MM.1S (cell line): ENCODE results near the gene DISP3.

Experiments
- DNase-seq: peaks from one replicate; pipeline ENCODE4 v3.0.0-alpha.2; 2015
- H2AFZ ChIP-seq: fragments of 300-600 bp; sonication (generic); 2 replicates; pipeline ENCODE4 v1.6.0; 2016; ENCODE audit warnings: antibody characterized with exemption, low read length
- H3F3A ChIP-seq: fragments of 300-600 bp; sonication (generic); 2 replicates; pipeline ENCODE4 v1.6.1; 2016; ENCODE audit warnings: mild to moderate bottlenecking, antibody characterized with exemption, low read length, moderate library complexity, mixed read lengths; ENCODE audit not compliant: insufficient read depth
- H3K27ac ChIP-seq: fragments of 300-600 bp; sonication (generic); 2 replicates; pipeline ENCODE4 v1.5.1; 2016; ENCODE audit warnings: mild to moderate bottlenecking, low read length
- H3K27me3 ChIP-seq: fragments of 300-600 bp; sonication (generic); replicated peaks from 2 replicates; pipeline ENCODE4 v1.6.0; 2016; ENCODE audit warnings: low read length; ENCODE audit not compliant: insufficient read depth
- H3K36me3 ChIP-seq: fragments of 300-600 bp; sonication (generic); replicated peaks from 2 replicates; pipeline ENCODE4 v1.6.1; 2016; ENCODE audit warnings: mild to moderate bottlenecking, low read length, mixed read lengths; ENCODE audit not compliant: insufficient read depth
- H3K4me1 ChIP-seq: fragments of 300-600 bp; sonication (generic); 2 replicates; pipeline ENCODE4 v1.6.1; 2016; ENCODE audit warnings: low read length, mixed read lengths
- H3K4me2 ChIP-seq: fragments of 300-600 bp; sonication (generic); 2 replicates; pipeline ENCODE4 v1.6.0; 2016; ENCODE audit warnings: low read depth, low read length
- H3K4me3 ChIP-seq: fragments of 300-600 bp; sonication (generic); 2 replicates; pipeline ENCODE4 v1.5.1; 2016; ENCODE audit warnings: low read length, mixed read lengths
- H3K79me2 ChIP-seq: fragments of 300-600 bp; sonication (generic); 2 replicates; pipeline ENCODE4 v1.6.1; 2016; ENCODE audit warnings: mixed run types, low read length, mixed read lengths
- H3K9ac ChIP-seq: fragments of 300-600 bp; sonication (generic); 2 replicates; pipeline ENCODE4 v1.6.1; 2016; ENCODE audit warnings: low read length, mixed read lengths
- H3K9me2 ChIP-seq: fragments of 300-600 bp; sonication (generic); replicated peaks from 2 replicates; pipeline ENCODE4 v1.6.1; 2016; ENCODE audit warnings: mild to moderate bottlenecking, low read length, mixed read lengths; ENCODE audit not compliant: insufficient read depth
- H3K9me3 ChIP-seq: fragments of 300-600 bp; sonication (generic); replicated peaks from 2 replicates; pipeline ENCODE4 v1.6.1; 2016; ENCODE audit warnings: mild to moderate bottlenecking, low read length, mixed read lengths; ENCODE audit not compliant: insufficient read depth
- H4K20me1 ChIP-seq: fragments of 300-600 bp; sonication (generic); 2 replicates; pipeline ENCODE4 v1.6.1; 2016; ENCODE audit warnings: mild to moderate bottlenecking, low read length, moderate library complexity, mixed read lengths; ENCODE audit not compliant: insufficient read depth
- CTCF ChIP-seq: fragments of 300-600 bp; sonication (generic); IDR thresholded peaks from 2 replicates; pipeline ENCODE4 v1.5.1; 2016; ENCODE audit warnings: antibody characterized with exemption, low read length, mixed read lengths
- EZH2 ChIP-seq: fragments of 300-600 bp; sonication (generic); optimal IDR thresholded peaks from 2 replicates; pipeline ENCODE3; 2017; ENCODE audit warnings: low read depth, mild to moderate bottlenecking, antibody characterized with exemption, low read length, mixed read lengths
- EZH2phosphoT487 ChIP-seq: fragments of 300-600 bp; sonication (generic); IDR thresholded peaks from 2 replicates; pipeline ENCODE4 v1.6.1; 2018; ENCODE audit warnings: antibody characterized with exemption, low read length

DISP3 gene

GRCh38 chr1:11540773-11541160 lies 61.8 kb downstream of the DISP3 start:
- Histone ChIP-seq H3K27ac (no peak overlapping the region), H3K4me3 (no peak overlapping the region), H3K79me2 (no peaks in the 10 kb centered on the region), H3K27me3 (peaks cover 90% of the 10 kb centered on the region), H2AFZ (no peak overlapping the region), H3K4me2 (no peak overlapping the region), H3K9ac (no peak overlapping the region), H3K36me3 (no peaks in the 10 kb centered on the region), H3K4me1 (no peaks in the 10 kb centered on the region), H3K9me3 (no peaks in the 10 kb centered on the region), H3K9me2 (no peaks in the 10 kb centered on the region), H3F3A (no peaks in the 10 kb centered on the region), H4K20me1 (no peaks in the 10 kb centered on the region)
- TF ChIP-seq EZH2phosphoT487 (no peak), EZH2 (no peak), CTCF (no peak)
- DNase-seq = no peak

DNA sequence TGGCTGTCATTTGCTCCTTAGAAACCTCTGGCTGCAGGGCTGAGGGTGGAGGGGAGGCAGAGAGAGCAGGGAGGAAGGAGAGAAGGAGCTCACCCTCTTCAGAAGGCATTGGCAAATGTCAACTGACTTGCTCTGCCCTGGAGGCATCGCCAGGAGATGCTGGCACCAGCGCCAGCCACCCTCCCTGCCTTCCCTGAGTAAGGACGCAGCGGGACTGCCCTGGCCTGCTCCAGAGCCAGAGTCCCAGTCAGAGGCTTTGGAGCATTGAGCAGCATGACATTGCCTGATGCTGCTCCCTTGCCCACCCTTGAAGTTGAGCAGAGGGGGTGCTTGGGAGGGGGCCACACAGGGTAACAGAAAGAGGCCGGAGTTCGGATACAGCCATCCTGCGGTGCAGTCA lies 62.3 kb downstream of the DISP3 start:
- H3F3A ChIP-seq = no peaks in the 10 kb centered on the region
- H3K4me2 ChIP-seq = no peak overlapping the region
- no peaks in the 10 kb centered on the region for H3K79me2 ChIP-seq
- no peak overlapping the region for H2AFZ ChIP-seq
- no peaks in the 10 kb centered on the region for H3K36me3 ChIP-seq
- H3K4me3 ChIP-seq = no peak overlapping the region
- H3K9ac ChIP-seq = no peak overlapping the region
- H4K20me1 ChIP-seq = no peaks in the 10 kb centered on the region
- TF ChIP-seq CTCF (no peak), EZH2 (no peak), EZH2phosphoT487 (no peak)
- H3K9me2 ChIP-seq = no peaks in the 10 kb centered on the region
- no peaks in the 10 kb centered on the region for H3K4me1 ChIP-seq
- DNase-seq = no peak
- H3K27ac ChIP-seq = no peak overlapping the region
- H3K9me3 ChIP-seq = no peaks in the 10 kb centered on the region
- H3K27me3 ChIP-seq = peaks cover 90% of the 10 kb centered on the region

DNA sequence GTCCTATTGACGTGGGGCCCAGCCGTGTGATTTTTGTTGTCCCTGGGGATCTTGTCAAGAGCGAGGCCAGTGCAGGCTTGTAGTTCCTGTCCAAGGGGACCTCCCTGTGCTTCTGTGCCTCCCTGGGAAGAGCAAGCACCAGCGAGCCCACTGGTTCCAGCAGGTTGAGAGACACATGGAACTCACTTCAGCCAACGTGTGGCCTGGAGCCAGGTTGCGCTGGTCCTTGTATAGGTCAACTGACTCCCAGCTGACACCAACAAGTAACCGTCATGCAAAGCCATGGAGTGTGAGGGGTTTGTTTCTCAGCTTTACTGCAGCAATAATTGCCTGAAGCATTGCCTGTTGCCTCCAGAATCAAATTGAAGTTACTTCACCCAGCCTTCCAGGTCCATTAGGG lies 63.0 kb downstream of the DISP3 start:
- no peaks in the 10 kb centered on the region for H4K20me1 ChIP-seq
- no peaks in the 10 kb centered on the region for H3K4me1 ChIP-seq
- DNase-seq = no peak
- H2AFZ ChIP-seq = no peak overlapping the region
- no peaks in the 10 kb centered on the region for H3K36me3 ChIP-seq
- no peaks in the 10 kb centered on the region for H3K9me2 ChIP-seq
- H3K27me3 ChIP-seq = peaks cover 90% of the 10 kb centered on the region
- no peak overlapping the region for H3K4me2 ChIP-seq
- no peaks in the 10 kb centered on the region for H3K79me2 ChIP-seq
- no peaks in the 10 kb centered on the region for H3F3A ChIP-seq
- H3K9me3 ChIP-seq = no peaks in the 10 kb centered on the region
- H3K27ac ChIP-seq = no peak overlapping the region
- TF ChIP-seq CTCF (no peak), EZH2 (no peak), EZH2phosphoT487 (no peak)
- no peak overlapping the region for H3K4me3 ChIP-seq
- no peak overlapping the region for H3K9ac ChIP-seq
